Measurements from ENCODE around the gene TPRN. TPM values are rescaled to one million over a fixed set of nuclear protein-coding genes. Genes with fewer than 3 reads are reported as not detected.

TPRN gene
- total RNA-seq, 1 experiment from 2014 or later, result 24.9 TPM

DNA sequence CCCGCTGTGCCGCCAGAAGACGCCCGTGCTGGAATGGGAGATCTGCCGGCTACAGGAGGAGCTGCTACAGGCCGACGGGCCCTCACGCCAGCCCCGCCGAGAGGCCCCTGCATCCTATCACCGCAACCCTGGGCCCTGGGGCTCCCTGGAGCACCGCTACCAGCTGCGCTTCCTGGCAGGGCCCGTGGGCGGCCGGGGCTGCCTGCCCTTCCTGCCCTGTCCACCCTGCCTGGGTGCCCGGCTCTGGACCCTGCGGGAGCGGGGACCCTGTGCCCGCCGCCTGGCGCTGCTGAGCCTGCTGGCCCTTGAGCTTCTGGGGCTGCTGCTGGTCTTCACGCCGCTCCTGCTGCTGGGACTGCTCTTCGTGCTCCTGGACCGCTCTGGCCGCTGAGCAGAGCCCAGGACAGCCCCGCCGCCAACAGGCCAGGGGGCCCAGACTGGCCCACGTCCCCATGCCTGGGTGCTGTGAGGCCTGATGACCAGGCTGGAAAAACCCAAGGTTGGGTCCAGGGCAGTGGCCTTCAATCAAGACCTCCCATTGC lies 17.7 kb upstream of the TPRN start:
- ChIA-PET POLR2A (interaction anchor here (1.0 to 1.2 kb wide), 2 partner anchors 9 to 23 kb away, joined by 3 to 7 read pairs; partner anchors contain the start of genes RNF224 and TUBB4B), CTCF (interaction anchor here (1.1 kb wide), 1 partner anchor 67 kb away, joined by 4 read pairs; no protein-coding TSS in a partner anchor), RAD21 (ENCODE audit: low non-redundant PET in 1 of 2, low total read pairs in 2 of 2, uncharacterized antibody in 2 of 2, unreplicated experiment in 2 of 2) (no interaction called here)
- Histone ChIP-seq H2AFZ (ENCODE audit: low read depth, low read length, poor library complexity, severe bottlenecking) (no peak overlapping the region), H3K4me2 (ENCODE audit: low read length) (peak overlapping the region; percentile 77), H3K36me3 (ENCODE audit: control insufficient read depth in 1 of 2, insufficient read depth in 2 of 2, low read length in 2 of 2) (no peaks in the 10 kb centered on the region), H3K4me3 (replicated peaks in 1 of 2; ENCODE audit: low read depth in 1 of 2, low read length in 2 of 2) (peak overlapping the region; percentile 45 to 46; a peak in 2 of 4 replicates), H3K9me3 (ENCODE audit: control insufficient read depth in 1 of 2, insufficient read depth in 1 of 2, low read depth in 1 of 2, low read length in 2 of 2) (no peaks in the 10 kb centered on the region), H3K4me1 (ENCODE audit: control insufficient read depth in 1 of 2, insufficient read depth in 2 of 2, low read length in 2 of 2) (peaks cover 28 to 63% of the 10 kb centered on the region in 2 experiments), H3K27me3 (ENCODE audit: insufficient read depth, low read length) (no peaks in the 10 kb centered on the region), H3K9ac (ENCODE audit: low read length) (peak overlapping the region; percentile 46), H3K79me2 (ENCODE audit: insufficient read depth, low read length) (no peaks in the 10 kb centered on the region), H3K27ac (ENCODE audit: low read depth, low read length) (peak overlapping the region; percentile 94), H4K20me1 (ENCODE audit: insufficient read depth) (no peaks in the 10 kb centered on the region), H3K9me2 (ENCODE audit: insufficient read depth) (no peaks in the 10 kb centered on the region)
- DNase-seq (ENCODE audit: low read depth, low spot score), result no peak
- intact Hi-C loops (cut with micrococcal nuclease), result no loop called here
- ATAC-seq, result no peak
- no TSS peak for BruUV-seq (replicated peaks)
- TF ChIP-seq ZFX (IDR thresholded peaks at IDR 0.05) (no peak), SP1 (IDR thresholded peaks at IDR 0.05; ENCODE audit: low read depth) (no peak), EGR1 (IDR thresholded peaks at IDR 0.05; ENCODE audit: low read depth) (no peak), ZNF274 (IDR thresholded peaks at IDR 0.05; ENCODE audit: low read depth, low read length) (no peak), FOSL1 (IDR thresholded peaks at IDR 0.05; ENCODE audit: low read depth) (no peak), JUND (IDR thresholded peaks at IDR 0.05) (no peak), RAD21 (IDR thresholded peaks at IDR 0.05; ENCODE audit: low read depth) (no peak), EZH2phosphoT487 (IDR thresholded peaks at IDR 0.05; ENCODE audit: borderline replicate concordance) (no peak), CEBPB (IDR thresholded peaks at IDR 0.05; ENCODE audit: low read depth) (no peak), CBX3 (IDR thresholded peaks at IDR 0.05; ENCODE audit: low read depth) (no peak), TCF7L2 (IDR thresholded peaks at IDR 0.05; ENCODE audit: borderline replicate concordance, extremely low read depth, insufficient read depth, insufficient read length) (no peak), ELF1 (IDR thresholded peaks at IDR 0.05; ENCODE audit: borderline replicate concordance, low read depth) (no peak), POLR2AphosphoS5 (IDR thresholded peaks at IDR 0.05; ENCODE audit: low read depth, low read length) (no peak), SIN3A (IDR thresholded peaks at IDR 0.05; ENCODE audit: low read depth) (no peak), POLR2A (IDR thresholded peaks at IDR 0.05; ENCODE audit: borderline replicate concordance, extremely low read depth, insufficient read depth, insufficient read length) (no peak)
- TF ChIP-seq, protein P1, sequence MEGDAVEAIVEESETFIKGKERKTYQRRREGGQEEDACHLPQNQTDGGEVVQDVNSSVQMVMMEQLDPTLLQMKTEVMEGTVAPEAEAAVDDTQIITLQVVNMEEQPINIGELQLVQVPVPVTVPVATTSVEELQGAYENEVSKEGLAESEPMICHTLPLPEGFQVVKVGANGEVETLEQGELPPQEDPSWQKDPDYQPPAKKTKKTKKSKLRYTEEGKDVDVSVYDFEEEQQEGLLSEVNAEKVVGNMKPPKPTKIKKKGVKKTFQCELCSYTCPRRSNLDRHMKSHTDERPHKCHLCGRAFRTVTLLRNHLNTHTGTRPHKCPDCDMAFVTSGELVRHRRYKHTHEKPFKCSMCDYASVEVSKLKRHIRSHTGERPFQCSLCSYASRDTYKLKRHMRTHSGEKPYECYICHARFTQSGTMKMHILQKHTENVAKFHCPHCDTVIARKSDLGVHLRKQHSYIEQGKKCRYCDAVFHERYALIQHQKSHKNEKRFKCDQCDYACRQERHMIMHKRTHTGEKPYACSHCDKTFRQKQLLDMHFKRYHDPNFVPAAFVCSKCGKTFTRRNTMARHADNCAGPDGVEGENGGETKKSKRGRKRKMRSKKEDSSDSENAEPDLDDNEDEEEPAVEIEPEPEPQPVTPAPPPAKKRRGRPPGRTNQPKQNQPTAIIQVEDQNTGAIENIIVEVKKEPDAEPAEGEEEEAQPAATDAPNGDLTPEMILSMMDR (IDR thresholded peaks at IDR 0.05 in 2 of 3, conservative IDR thresholded peaks at IDR 0.05 in 1 of 3; ENCODE audit: borderline replicate concordance in 1 of 3, insufficient read depth in 1 of 3, low read depth in 2 of 3, low read length in 2 of 3), result no peak
- TF ChIP-seq, protein P2, sequence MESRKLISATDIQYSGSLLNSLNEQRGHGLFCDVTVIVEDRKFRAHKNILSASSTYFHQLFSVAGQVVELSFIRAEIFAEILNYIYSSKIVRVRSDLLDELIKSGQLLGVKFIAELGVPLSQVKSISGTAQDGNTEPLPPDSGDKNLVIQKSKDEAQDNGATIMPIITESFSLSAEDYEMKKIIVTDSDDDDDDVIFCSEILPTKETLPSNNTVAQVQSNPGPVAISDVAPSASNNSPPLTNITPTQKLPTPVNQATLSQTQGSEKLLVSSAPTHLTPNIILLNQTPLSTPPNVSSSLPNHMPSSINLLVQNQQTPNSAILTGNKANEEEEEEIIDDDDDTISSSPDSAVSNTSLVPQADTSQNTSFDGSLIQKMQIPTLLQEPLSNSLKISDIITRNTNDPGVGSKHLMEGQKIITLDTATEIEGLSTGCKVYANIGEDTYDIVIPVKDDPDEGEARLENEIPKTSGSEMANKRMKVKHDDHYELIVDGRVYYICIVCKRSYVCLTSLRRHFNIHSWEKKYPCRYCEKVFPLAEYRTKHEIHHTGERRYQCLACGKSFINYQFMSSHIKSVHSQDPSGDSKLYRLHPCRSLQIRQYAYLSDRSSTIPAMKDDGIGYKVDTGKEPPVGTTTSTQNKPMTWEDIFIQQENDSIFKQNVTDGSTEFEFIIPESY (IDR thresholded peaks at IDR 0.05; ENCODE audit: extremely low read depth, insufficient replicate concordance, low read length), result no peak
- TF ChIP-seq, protein P3, sequence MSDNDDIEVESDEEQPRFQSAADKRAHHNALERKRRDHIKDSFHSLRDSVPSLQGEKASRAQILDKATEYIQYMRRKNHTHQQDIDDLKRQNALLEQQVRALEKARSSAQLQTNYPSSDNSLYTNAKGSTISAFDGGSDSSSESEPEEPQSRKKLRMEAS (IDR thresholded peaks at IDR 0.05), result no peak
- TF ChIP-seq, protein P4, sequence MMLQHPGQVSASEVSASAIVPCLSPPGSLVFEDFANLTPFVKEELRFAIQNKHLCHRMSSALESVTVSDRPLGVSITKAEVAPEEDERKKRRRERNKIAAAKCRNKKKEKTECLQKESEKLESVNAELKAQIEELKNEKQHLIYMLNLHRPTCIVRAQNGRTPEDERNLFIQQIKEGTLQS (IDR thresholded peaks at IDR 0.05), result no peak
